GM21390 (cell line): ENCODE data around the gene FHOD1.
A peak's percentile ranks its signal among the peaks of the same experiment; 100 is the strongest.

ENCODE experiments used
- ATAC-seq: cut with Tn5 transposase; IDR thresholded peaks from one replicate; pipeline ENCODE4 v1.9.1; 2021; ENCODE audit not compliant: unreplicated experiment

FHOD1 gene

GRCh38 chr16:67236563-67237395, 10.5 kb downstream of the FHOD1 start:
- no peak for ATAC-seq

- ATAC-seq = no peak
Observed at GRCh38 chr16:67235816-67236562, 11.3 kb downstream of the FHOD1 start.

GRCh38 chr16:67234180-67234597, 13.1 kb downstream of the FHOD1 start:
- ATAC-seq = no peak

GRCh38 chr16:67233596-67233995, 13.7 kb downstream of the FHOD1 start:
- ATAC-seq = no peak

GRCh38 chr16:67230809-67231660, 16.2 kb downstream of the FHOD1 start:
- ATAC-seq = no peak

- ATAC-seq = no peak
Observed at GRCh38 chr16:67229906-67230808, 17.1 kb downstream of the FHOD1 start.

GRCh38 chr16:67228905-67229304, 18.4 kb downstream of the FHOD1 start:
- no peak for ATAC-seq

GRCh38 chr16:67228034-67228785, 19.1 kb downstream of the FHOD1 start:
- no peak for ATAC-seq

- no peak for ATAC-seq
Observed at GRCh38 chr16:67227567-67227921, 19.7 kb downstream of the FHOD1 start.

- ATAC-seq = peak; percentile 93
Observed at GRCh38 chr16:67226804-67227566, 20.3 kb downstream of the FHOD1 start, which contains the start of gene TMEM208. TSS of gene TMEM208 (plus strand) at chr16:67227130. CDS start at chr16:67227219, 89 bp downstream.

GRCh38 chr16:67226295-67226803, 20.9 kb downstream of the FHOD1 start:
- no peak for ATAC-seq

- ATAC-seq = no peak
Observed at GRCh38 chr16:67223992-67224391, 23.3 kb downstream of the FHOD1 start.

- no peak for ATAC-seq
Observed at GRCh38 chr16:67216612-67217490, 30.4 kb downstream of the FHOD1 start.

- ATAC-seq = no peak
Observed at GRCh38 chr16:67215706-67216105, 31.6 kb downstream of the FHOD1 start.

GRCh38 chr16:67213197-67214019, 33.9 kb downstream of the FHOD1 start:
- ATAC-seq = no peak

- ATAC-seq = no peak
Observed at GRCh38 chr16:67212766-67213165, 34.5 kb downstream of the FHOD1 start.

- ATAC-seq = no peak
Observed at GRCh38 chr16:67211674-67212073, 35.6 kb downstream of the FHOD1 start.
